Measurements from ENCODE around the gene EPGN. TPM values are rescaled to one million over a fixed set of nuclear protein-coding genes. Genes with fewer than 3 reads are reported as not detected.

EPGN gene
- total and polyA plus RNA-seq, 2 of the 8 experiments (the other 6 are each of a cell fraction or from before 2014, with no cell fraction given), result not detected

- TF ChIP-seq BCL11A (IDR thresholded peaks at IDR 0.05; ENCODE audit: low read depth in 2 of 2, low read length in 2 of 2) (no peak), EZH2 (IDR thresholded peaks at IDR 0.05; ENCODE audit: low read depth, low read length, severe bottlenecking) (no peak), EGR1 (IDR thresholded peaks at IDR 0.05; ENCODE audit: borderline replicate concordance, low read depth, low read length) (no peak), RAD21 (IDR thresholded peaks at IDR 0.05 in 1 of 2, conservative IDR thresholded peaks at IDR 0.05 in 1 of 2; ENCODE audit: low read depth in 2 of 2, low read length in 2 of 2) (no peak)
These were observed 7.1 kb downstream of the EPGN start (continued) for GRCh38 chr4:74315376-74315775.

Measured in H1 (cell line).